Calu3 (cell line): ENCODE measurements around the gene YY1. TPM values are rescaled to one million over a fixed set of nuclear protein-coding genes. Genes with fewer than 3 reads are reported as not detected.
A peak's percentile ranks its signal among the peaks of the same experiment; 100 is the strongest.

Experiments
- BruUV-seq: library from RNA; stranded (reverse); fragments of 400-500 nt; replicated peaks from 2 replicates; lab custom pipeline; 2021; lab: Mats Ljungman, UMichigan
- CTCF ChIA-PET: fragments of 300-600 bp; sonication (Branson Sonifier 250); formaldehyde crosslinking; loops from one replicate; lab custom pipeline; 2022; ENCODE audit warnings: antibody characterized with exemption; lab: Charles Lee
- DNase-seq: peaks from one replicate; pipeline ENCODE4 v3.0.0; 2022
- H3K27ac Mint-ChIP-seq: one replicate; pipeline ENCODE4 v1.8.0; 2022; ENCODE audit warnings: mixed read lengths; ENCODE audit not compliant: unreplicated experiment
- H3K27me3 Mint-ChIP-seq: one replicate; pipeline ENCODE4 v1.8.0; 2022; ENCODE audit warnings: mixed read lengths; ENCODE audit not compliant: unreplicated experiment
- H3K36me3 Mint-ChIP-seq: one replicate; pipeline ENCODE4 v1.8.0; 2022; ENCODE audit warnings: mild to moderate bottlenecking, moderate library complexity, mixed read lengths; ENCODE audit not compliant: insufficient read depth, unreplicated experiment
- H3K4me1 Mint-ChIP-seq: one replicate; pipeline ENCODE4 v1.8.0; 2022; ENCODE audit warnings: mild to moderate bottlenecking, low read depth, mixed read lengths; ENCODE audit not compliant: unreplicated experiment
- H3K4me3 Mint-ChIP-seq: one replicate; pipeline ENCODE4 v1.8.0; 2022; ENCODE audit warnings: mild to moderate bottlenecking, low read depth, moderate library complexity, mixed read lengths; ENCODE audit not compliant: unreplicated experiment
- H3K9me3 Mint-ChIP-seq: one replicate; pipeline ENCODE4 v1.8.0; 2022; ENCODE audit warnings: low read depth, mixed read lengths; ENCODE audit not compliant: unreplicated experiment
- CTCF ChIP-seq: fragments of 200-600 bp; IDR thresholded peaks from one replicate; pipeline ENCODE4 v1.8.0; 2022; ENCODE audit warnings: antibody characterized with exemption; ENCODE audit not compliant: unreplicated experiment
- intact Hi-C: fragments of 100-400 bp; cut with micrococcal nuclease; formaldehyde crosslinking; loops from one replicate; pipeline ENCODE4 v1.10.0; 2022; ENCODE audit not compliant: unreplicated experiment
- total RNA-seq: library from RNA; stranded (reverse); gene quantifications from 2 replicates; pipeline ENCODE4 v1.2.3, GENCODE V29; 2022

The YY1 gene
- total RNA-seq, 1 experiment from 2014 or later = 100.0 TPM

- H3K4me1 Mint-ChIP-seq = peaks cover 8% of the 10 kb centered on the region
- CTCF ChIA-PET = interaction anchor here (1.1 kb wide), 1 partner anchor 33 kb away, joined by 4 read pairs; no protein-coding TSS in a partner anchor
- no peaks in the 10 kb centered on the region for H3K9me3 Mint-ChIP-seq
- no peak overlapping the region for H3K27ac Mint-ChIP-seq
- no peaks in the 10 kb centered on the region for H3K27me3 Mint-ChIP-seq
- DNase-seq = no peak
- no peak overlapping the region for H3K4me3 Mint-ChIP-seq
- no peak for TF ChIP-seq CTCF
- peaks cover 24% of the 10 kb centered on the region for H3K36me3 Mint-ChIP-seq
- BruUV-seq = no TSS peak
- intact Hi-C loops = loop anchor here (10.0 kb wide), 1 partner anchor 96 kb away; the partner anchor contains the start of gene WDR25
Measured at GRCh38 chr14:100279133-100279532, 40.2 kb downstream of the YY1 start.

- no TSS peak for BruUV-seq
- no peak overlapping the region for H3K27ac Mint-ChIP-seq
- H3K4me1 Mint-ChIP-seq = peaks cover 8% of the 10 kb centered on the region
- no peaks in the 10 kb centered on the region for H3K27me3 Mint-ChIP-seq
- intact Hi-C loops = loop anchor here (10.0 kb wide), 1 partner anchor 95 kb away; the partner anchor contains the start of gene WDR25
- H3K36me3 Mint-ChIP-seq = peaks cover 24% of the 10 kb centered on the region
- CTCF ChIA-PET = no interaction called here
- H3K4me3 Mint-ChIP-seq = no peak overlapping the region
- no peak for DNase-seq
- H3K9me3 Mint-ChIP-seq = no peaks in the 10 kb centered on the region
- no peak for TF ChIP-seq CTCF
Measured at GRCh38 chr14:100279563-100279962, 40.6 kb downstream of the YY1 start.

- Mint-ChIP-seq H3K36me3 (peaks cover 42% of the 10 kb centered on the region), H3K4me3 (no peak overlapping the region), H3K4me1 (peaks cover 15% of the 10 kb centered on the region), H3K27ac (no peak overlapping the region), H3K27me3 (no peaks in the 10 kb centered on the region), H3K9me3 (no peaks in the 10 kb centered on the region)
- DNase-seq = no peak
- no peak for TF ChIP-seq CTCF
- intact Hi-C loops = no loop called here
- CTCF ChIA-PET = interaction anchor here (0.6 kb wide), 1 partner anchor 80 kb away, joined by 3 read pairs; no protein-coding TSS in a partner anchor
- no TSS peak for BruUV-seq
Measured at GRCh38 chr14:100281286-100282082, 42.5 kb downstream of the YY1 start.

GRCh38 chr14:100282083-100282350 lies 43.1 kb downstream of the YY1 start:
- Mint-ChIP-seq H3K4me1 (peaks cover 15% of the 10 kb centered on the region), H3K27ac (peak overlapping the region; percentile 39), H3K4me3 (no peak overlapping the region), H3K36me3 (peaks cover 43% of the 10 kb centered on the region), H3K9me3 (no peaks in the 10 kb centered on the region), H3K27me3 (no peaks in the 10 kb centered on the region)
- intact Hi-C loops = no loop called here
- CTCF ChIA-PET = interaction anchor here (0.6 kb wide), 1 partner anchor 80 kb away, joined by 3 read pairs; no protein-coding TSS in a partner anchor
- no peak for TF ChIP-seq CTCF
- DNase-seq = no peak
- BruUV-seq = no TSS peak
